Suprapubic skin (tissue), 4 donors: Measurements from ENCODE around the gene DCLK3.

Source experiments
- POLR2A ChIP-seq, 2 donors: fragments of 450-650 bp; IDR thresholded peaks; one replicate each; pipeline ENCODE4 v1.6.1; 2017; ENCODE audit warnings: antibody characterized with exemption in 2 of 2, mild to moderate bottlenecking in 2 of 2, moderate library complexity in 2 of 2
- POLR2AphosphoS5 ChIP-seq, 3 donors: sonication (generic); formaldehyde crosslinking; IDR thresholded peaks; one replicate each; pipeline ENCODE4 v1.6.1; 2017; ENCODE audit warnings: antibody characterized with exemption in 3 of 3
- TF ChIP-seq, protein P1 (sequence below), 2 donors: fragments of 200-600 bp in 1 of 2; fragments of 450-650 bp in 1 of 2; sonication (generic) in 1 of 2; IDR thresholded peaks; one replicate each; pipeline ENCODE4 v1.5.1; 2016 to 2019; ENCODE audit warnings: antibody characterized with exemption in 2 of 2, mild to moderate bottlenecking in 1 of 2, moderate library complexity in 1 of 2

DNA sequence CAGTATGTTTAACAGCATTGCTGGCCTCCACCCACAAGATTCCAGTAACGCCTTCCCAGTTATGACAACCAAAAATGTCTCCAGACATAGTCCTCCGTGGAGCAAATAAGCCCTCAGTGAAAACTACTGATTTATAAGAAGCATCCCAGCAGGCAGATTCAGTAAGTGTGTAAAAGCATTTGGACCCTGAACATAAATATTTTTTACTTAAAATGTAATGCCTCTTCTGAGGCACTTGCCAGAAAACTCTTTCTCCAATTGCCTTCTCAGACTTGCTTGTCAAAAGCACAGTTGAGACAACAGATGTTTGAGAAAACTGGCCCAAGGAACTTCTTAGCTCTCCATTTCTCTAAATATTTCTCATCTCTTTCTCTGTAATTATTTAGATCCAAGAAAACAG, 31.8 kb upstream of the DCLK3 start:
- TF ChIP-seq, protein P1, sequence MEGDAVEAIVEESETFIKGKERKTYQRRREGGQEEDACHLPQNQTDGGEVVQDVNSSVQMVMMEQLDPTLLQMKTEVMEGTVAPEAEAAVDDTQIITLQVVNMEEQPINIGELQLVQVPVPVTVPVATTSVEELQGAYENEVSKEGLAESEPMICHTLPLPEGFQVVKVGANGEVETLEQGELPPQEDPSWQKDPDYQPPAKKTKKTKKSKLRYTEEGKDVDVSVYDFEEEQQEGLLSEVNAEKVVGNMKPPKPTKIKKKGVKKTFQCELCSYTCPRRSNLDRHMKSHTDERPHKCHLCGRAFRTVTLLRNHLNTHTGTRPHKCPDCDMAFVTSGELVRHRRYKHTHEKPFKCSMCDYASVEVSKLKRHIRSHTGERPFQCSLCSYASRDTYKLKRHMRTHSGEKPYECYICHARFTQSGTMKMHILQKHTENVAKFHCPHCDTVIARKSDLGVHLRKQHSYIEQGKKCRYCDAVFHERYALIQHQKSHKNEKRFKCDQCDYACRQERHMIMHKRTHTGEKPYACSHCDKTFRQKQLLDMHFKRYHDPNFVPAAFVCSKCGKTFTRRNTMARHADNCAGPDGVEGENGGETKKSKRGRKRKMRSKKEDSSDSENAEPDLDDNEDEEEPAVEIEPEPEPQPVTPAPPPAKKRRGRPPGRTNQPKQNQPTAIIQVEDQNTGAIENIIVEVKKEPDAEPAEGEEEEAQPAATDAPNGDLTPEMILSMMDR (IDR thresholded peaks at IDR 0.05): no peak
- TF ChIP-seq POLR2A (IDR thresholded peaks at IDR 0.05) (no peak), POLR2AphosphoS5 (IDR thresholded peaks at IDR 0.05) (no peak)
